RPMI8226 (cell line): ENCODE data around the gene PCBP2.
A peak's percentile ranks its signal among the peaks of the same experiment; 100 is the strongest.
"Not testable (repeated sequence)": the region's sequence is repeated elsewhere in the genome, so short reads cannot be mapped to it uniquely, and the experiment has no call there.

Source experiments
- DNase-seq: peaks from one replicate; pipeline ENCODE4 v3.0.0-alpha.2; 2015

PCBP2 gene

DNA sequence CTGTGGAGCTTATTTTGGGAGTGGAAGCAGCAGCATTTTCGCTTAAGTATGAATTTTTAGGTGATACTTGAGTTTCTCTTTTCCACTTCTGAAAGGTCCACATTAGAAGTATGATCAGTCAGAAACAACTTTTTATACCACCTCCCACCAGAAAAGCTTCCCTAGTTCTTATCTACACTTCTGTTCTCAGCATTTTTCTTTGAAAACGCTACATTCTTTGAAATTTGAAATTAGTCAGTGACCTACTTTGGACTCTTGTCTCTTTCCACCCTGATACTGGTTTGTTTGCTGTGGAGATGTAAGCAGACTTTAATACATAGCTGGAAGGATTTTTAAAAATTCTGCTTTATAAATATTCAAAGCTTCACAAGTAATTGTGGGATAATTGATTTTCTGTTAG, 22.2 kb downstream of the PCBP2 start:
- DNase-seq, result no peak

DNA sequence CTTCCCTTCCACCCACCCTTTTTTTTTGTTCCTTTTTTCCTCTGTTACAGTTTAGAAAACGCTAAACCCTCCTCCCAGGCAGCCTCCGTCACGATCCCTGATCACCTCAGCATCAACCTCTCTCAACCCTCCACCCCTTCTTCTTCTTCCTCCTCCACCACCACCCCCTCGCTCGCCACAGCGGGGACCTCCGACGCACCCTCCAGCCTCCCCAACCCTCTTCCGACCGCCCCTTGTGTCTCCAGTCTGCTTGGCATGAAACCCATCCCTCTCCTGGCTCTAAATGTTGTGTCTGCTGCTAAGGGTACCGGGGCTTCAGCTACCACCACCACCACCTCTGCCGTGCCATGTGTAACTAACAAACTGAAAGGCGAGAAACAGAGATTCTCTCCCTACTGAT, 22.9 kb downstream of the PCBP2 start:
- no peak for DNase-seq

DNA sequence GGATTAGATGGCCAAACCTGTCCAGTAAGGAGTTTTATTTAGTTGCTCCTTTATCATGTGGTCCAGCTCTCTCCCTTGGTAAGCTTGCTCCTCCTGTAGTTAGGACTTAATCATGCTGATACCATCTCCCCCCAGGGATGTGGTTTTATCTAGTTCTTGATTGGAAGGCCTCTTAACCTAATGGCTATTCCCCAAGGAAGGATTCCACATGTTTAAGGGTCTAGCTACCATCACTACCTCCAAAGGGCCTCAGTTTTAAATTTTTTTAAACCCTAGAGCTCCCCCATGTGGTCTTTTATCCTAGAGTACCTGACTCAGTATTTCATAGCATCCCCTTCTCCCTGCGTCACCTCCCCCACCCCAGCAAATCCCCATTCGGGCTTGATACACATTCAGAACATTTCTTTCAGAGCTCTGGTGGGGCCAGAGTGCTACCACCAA, 24.9 kb downstream of the PCBP2 start:
- DNase-seq, result no peak

DNA sequence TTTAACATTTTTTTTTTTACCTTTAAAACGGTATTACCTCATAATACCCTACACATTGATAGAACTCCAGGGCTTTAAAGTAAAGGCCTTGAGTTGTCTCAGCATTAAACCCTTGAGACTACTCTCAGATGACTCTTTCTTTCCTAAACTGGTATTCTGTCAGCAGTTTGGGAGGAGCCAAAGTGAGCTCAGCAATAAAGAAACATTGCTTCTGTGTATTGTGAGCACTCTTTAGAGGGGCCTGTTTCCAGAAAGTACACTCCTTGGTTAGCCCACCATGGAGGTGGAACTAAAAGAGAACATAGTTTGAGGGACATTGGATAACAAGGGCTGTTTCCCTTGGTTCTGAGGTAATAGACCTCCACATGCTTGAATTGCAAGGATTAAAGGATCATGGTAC, 27.0 kb downstream of the PCBP2 start:
- no peak for DNase-seq

DNA sequence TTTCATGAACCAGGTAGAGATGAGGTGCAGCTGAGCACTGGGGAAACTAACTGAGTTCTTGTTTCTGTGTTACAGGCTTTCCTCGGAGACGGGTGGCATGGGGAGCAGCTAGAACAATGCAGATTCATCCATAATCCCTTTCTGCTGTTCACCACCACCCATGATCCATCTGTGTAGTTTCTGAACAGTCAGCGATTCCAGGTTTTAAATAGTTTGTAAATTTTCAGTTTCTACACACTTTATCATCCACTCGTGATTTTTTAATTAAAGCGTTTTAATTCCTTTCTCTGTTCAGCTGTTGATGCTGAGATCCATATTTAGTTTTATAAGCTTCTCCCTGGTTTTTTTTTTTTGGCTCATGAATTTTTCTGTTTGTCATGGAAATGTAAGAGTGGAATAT, 27.4 kb downstream of the PCBP2 start:
- DNase-seq, result no peak

DNA sequence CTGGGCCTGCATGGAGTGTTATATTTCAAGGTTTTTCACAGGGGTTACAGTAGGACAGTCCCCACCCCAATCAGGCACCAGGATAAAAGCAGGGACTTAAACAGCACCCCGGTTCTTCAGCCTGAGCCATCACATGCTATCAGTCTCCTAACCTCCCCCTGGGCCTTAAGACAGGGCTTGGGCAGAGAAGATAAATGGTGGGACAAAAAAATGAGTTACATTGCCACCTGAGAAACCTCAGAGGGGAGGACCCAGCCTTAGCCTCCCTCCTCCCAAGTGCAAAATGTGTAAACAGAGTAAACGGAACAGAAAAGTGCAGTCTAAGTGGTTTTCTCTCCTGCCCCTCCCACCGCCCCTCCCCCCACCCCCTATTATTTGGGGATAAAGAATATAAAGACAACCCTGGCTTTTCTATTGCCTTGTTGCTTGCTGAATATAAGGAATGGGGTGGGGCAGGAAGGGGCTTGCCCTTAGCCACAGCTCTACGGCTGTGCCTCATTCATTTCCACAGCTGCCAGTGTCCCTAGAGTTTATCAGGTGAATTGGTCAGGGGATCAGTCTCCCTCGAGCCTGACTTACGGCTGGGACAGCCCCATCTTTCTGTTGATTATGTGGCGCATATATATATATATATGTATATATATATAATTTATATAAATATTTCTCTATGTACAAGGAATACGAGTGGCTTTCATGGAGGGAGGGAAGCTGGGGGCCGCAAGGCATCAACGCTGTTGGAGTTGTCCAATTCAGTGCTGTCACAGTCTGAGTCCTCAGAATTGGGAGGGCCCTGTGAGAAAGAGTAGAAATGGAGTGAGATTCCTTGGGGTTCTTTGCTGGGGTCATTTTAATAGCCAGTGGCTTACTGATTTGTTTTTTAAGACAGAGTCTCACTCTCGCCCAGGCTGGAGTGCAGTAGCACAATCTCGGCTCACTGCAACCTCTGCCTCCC, 28.9 kb downstream of the PCBP2 start:
- peak; percentile 42 for DNase-seq

DNA sequence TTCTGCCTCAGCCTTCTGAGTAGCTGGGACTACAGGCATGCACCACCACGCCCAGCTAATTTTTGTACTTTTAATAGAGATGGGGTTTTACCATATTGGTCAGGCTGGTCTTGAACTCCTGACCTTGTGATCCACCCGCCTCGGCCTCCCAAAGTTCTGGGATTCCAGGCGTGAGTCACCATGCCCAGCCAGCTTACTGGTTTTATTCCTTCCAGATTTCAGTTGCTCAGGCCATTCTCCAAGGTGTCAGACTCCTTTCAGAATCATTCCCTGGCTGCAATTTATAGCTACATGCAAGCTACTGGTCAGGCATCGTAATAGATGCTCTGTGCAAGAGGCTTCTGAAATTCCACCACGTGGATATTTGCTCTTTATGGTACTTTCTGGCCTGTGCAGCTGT, 29.6 kb downstream of the PCBP2 start:
- DNase-seq, result not testable (repeated sequence)

DNA sequence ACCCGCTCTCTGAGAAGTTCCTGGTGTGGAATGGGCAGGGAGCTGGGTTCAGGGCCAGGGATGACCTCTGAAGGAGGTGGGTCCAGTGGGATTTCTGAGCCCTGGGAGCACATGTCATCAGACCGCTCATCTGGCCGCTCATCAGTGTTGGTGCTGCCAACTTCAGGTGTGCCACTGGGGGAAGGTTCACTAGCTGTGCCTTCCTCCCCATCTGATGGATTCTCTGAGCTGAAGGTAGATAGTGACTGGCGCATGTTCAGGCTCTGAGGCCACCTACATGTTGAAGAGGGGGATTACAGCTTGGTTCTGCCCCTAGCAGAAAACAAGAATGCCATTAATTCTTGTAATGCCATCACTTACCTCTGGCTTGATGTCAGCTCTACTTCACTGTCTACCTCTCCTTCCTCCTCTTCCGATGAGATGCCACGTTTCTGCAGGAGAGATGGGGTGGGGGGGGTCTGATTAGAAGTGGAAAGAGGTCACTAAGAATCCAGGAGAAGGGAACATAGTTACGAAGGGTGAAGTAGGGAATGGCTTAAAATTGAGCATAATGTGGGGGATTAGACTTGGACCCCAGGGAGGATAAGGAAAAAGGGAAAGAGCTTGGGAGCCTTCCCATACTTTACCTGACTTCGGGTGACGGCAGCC, 30.2 kb downstream of the PCBP2 start:
- DNase-seq, result peak; percentile 64

DNA sequence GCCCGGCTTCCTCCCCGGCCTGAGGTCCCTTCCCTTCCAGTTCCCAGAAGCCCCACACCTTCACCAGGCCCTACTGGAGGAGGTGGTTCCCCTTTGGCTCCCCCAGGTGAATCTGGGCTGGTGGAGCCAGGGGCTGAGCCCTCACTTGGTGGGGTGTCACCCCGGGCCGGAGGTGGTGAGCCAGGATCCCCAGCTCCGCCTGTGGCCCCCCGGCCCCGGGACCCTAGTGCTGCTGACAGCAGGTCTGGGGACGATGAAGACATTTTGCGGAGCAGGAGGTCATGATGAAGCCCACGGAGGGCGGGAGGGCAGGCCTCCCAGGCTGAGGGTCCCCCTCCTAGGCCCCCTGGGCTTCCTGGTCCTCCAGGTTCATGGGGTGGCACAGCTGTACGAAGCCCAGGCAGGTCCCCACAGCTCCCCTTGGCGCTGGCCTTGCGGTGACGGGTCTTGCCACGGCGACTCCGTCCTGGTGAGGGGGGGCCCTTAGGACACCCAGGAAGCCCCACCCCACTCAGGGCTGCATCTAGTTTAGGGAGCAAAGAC, 30.8 kb downstream of the PCBP2 start:
- no peak for DNase-seq

DNA sequence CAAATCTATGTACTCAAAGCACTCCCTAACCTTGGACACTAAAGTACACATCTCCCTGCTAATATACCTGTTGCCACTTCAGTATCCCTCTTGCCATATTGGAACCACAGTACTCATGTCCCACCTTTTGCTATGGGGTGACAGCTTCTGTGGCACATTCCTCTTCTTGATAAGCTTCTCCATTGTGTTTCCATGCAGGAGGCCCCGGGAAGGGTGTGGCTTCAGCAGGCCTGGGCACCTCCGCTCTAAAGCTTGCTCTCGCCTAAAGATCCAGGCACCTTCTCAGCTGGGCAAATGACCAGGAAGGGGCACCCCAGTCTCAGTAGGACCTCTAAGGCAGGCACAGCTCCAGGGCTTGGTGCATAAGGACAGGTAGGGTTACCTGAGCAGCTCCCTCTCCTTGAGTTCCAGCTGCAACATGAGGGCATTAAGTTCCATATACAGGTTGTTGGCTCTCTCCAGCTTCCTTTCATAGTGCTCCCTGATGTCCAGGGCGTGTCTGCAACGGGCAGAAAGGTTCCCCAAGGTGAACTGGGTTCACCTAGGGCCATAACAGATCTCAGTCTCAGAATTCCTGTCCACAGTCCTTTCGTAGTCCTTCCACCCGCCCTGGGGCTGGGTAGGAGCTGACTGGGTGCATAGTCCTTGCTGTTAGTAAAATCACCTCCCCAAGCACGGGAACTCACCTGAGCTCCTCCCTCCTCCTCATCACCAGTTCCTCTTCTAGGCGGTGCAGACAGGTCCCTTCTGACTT, 31.5 kb downstream of the PCBP2 start:
- peak; percentile 41 for DNase-seq

DNA sequence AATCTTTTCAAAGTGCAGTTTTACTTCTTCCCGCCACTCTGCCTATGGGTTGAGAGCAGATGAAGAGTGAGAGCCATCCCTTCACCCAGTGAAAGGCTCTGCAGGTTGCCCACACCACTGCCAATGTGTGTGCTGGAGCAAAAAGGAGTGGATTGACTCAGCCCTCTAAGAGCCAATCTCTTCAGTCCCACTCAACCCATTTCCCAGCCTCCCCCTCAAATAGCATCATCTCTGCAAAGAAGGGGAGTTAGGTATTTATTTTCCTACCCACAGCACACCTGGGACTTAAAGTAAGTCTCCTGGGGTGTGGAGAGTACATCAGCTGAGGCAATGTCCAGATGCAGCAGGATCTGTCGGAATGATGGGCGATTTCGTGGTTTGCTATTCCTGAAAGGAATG, 32.1 kb downstream of the PCBP2 start:
- no peak for DNase-seq

DNA sequence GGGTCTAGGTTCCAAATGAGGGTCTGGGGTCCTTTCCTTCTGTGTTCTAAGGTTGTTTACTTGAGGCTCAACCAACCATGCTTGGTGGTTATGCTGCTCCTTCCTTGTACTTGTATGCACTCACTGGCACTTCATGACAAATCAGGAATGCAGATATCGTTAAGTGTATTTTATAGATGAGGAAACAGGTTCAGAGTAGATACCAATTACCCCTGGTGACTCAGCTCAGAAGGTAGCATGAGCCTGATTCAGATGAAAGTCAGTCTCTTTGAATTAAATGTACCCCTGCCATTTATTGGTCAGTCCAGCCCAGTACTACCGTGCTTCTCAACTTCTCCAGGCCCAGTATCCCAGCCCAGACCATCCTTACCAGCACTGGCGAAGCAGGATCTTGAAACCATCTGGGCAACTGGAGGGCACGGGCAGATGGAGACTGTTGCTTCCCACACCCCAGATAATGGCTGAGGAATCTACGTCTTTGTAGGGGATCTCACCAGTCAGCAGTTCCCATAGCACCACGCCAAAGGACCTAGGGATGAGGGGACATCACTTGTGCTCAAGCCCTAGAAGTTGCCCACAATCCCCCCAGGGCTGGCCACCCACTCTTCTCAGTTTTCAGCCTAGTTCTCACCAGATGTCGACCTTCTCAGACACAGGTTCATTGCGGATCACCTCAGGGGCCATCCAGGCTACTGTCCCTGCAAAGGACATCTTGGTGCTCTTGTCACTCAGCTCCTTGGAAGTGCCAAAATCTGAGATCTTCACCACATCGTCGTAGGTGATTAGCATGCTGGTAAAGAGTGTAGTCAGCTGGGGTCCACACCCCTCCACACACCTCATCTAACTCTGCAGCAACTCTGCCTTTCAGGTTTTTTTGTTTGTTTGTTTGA, 33.0 kb downstream of the PCBP2 start:
- DNase-seq, result no peak

DNA sequence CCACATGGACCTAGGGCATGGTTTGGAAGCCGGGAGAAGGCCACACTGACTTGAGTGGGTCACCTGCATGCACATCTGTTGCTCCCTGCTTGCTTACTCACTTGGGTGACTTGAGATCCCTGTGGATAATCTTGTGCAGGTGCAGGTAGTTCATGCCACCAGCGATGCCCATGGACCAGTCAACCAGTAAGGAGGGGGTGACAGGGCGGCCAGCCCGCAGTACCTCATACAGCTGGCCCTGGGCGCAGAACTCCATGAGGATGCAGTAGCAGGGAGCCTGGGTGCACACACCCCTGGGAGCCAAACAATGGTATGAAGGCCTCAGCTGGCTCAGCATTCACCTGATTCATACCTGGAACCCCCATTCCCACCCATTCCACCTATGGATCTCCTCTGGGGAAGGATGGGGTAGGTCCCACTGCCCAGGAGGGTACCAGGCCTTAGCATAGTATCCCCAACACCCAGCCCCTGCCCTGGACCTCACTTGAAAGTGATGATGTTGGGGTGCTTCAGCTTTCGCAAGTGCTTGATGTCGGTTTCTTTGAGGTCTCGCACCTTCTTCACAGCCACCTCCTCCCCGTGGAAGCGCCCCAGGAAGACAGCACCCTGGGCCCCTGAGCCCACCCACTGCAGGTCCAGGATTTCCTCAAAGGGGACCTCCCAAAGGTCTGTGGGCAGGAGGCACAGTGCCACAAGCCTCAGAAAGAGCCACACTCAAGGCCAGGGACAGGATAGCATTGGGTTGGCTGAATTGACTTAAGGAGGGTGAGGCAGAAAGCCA, 34.2 kb downstream of the PCBP2 start:
- no peak for DNase-seq

DNA sequence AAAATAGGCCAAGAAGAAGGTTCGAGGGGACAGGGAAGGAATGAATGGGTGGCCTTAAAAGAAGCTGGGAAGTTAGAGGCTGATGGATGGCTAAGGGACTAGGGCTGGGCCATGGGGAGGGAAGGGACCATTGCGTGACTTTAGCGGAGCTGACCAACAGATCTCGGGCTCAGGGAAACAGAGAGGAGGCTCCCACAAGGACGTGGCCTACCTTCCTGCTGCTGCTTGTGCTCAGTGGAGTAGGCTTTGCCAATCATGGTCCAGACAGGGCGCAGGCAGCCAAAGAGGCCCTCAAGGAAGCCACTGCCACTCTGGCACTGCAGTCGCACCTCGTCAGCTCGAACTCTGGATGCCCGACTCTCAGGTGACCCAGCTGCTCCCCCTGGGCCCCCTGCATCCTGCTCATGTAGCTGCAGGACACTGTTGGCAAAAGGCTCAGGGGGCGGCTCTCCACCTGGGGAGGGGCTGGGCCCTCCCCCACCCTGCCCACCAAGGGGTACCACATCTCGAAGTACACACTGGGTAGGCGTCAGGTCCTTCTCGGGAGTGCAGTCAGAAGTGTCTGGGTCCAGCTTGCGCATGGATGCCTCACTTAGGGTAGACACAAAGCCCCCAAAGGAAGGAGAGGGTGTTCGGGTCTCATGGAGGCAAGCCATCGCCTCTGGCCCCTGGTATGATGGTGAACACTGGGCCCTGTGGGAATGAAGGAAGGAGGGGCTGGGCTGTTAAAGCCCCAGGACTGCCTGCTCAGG, 35.0 kb downstream of the PCBP2 start:
- no peak for DNase-seq

DNA sequence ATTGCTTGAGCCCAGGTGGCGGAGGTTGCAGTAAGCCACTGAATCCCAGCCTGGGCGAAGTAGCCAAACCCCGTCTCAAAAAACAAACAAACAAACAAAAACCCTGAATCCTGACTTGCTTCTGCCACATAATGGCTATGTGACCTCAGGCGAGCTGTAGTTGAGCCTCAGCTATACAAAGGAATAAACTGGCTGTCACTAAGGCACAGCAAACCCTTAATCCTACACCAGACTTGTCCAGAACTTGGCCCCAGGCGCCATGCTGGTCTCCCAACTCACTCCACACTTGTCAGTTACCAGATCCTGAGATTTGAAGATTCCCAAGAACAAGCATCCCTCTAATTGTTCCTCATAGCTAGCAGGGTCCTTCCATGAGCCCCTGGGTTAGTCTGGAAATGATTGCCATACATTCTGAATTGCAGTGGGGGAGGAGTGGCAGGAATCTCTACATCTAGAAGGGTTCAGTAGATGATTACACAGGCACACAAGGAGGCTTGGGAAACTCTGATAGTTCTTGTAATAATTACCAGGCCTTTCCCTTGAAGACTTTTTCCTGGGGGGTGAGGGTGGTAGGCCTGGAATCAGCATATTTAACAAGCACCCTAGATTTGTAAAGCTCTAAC, 37.5 kb downstream of the PCBP2 start:
- no peak for DNase-seq

DNA sequence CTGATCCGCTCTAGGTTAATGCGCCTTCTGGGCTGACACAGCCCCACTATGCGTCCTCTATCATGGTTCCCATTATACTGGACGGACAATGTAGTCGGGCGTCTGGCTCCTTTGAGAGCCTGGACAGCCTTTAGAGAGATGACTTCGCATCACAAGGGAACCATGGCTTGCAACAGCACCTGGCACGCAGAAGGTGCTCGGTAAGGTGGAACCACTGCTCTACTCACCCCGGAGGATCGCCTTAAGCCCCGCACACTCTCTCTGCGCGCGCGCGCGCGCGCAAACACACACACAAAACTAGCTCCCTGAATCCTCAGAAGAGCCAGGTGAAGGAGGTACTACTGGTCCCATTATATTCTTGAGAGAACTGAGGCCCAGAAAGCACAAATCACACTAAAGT, 40.3 kb downstream of the PCBP2 start:
- no peak for DNase-seq

DNA sequence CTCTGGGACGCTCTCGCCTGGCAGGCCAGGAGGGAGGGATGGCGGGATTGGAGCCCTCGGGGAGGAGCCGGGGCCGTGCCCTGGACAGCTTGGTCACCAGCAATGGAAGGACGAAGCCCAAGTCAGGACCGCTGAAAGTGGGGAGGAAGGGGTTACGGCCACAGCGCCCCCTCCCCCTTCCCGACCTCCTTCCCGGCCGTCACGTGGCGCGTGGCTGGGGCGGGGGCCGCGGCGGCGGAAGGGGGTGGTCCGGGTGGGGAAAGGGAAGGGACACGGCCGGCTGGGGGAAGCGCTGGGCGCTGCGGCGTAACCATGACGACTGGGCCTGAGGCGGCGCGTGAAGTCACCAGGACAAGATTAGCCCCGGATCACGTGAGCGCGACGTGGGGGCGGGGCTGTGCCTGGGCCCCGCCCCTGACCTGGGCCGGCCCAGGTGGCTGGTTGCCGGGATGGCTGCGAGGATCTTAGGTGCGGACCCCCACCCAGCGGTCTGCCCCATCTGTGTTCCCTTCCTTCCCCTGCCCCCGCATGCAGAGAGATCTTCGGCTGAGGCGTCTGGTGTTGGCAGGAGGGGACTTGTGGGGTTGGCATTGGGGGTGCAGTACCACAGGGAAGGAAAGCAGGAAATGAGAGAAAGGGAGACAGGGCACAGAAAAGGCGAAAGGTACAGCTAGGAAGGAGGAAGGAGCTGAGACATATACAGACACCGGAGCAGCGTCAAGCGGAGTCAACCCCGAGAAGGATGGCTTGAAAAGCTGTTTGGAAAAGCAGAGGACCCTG, 41.1 kb downstream of the PCBP2 start:
- DNase-seq, result peak; percentile 94

DNA sequence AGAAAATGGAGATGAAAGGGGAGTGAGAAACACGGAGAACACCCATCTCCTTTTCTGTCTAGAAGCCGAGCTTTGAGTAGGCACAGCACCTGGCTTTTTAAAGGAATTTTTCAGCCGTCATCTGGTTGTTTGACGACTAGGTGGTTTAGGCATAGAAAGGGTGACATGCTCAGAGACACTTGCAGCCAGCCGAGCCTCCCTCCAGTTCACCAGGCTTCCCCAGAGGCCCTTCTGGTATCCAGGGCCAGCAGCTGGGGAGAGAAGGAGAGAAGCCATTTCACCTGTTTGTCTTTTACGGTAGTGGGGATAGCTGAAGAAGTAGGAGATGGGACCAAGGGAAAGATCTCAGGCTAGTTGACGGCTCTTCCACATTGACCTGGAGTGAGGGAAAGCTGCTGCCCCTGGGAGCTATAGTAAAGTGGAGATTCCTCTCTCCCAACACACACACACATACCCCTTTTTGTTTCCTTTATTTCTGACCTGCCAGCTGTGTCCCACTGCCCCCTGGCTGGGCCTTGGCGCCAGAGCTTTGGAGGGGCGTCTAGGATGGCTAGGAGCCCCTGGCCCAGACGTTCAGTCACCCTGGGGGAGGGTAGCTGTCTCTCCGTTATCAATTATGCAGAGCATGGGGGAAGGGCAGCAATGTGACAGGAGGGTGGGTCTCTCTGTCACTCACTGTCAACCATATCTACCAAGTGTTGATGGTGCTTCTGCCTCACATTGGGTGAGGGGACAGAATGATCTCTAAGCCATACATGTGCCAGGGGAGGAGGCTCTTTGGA, 41.9 kb downstream of the PCBP2 start:
- DNase-seq, result peak; percentile 14
